Mucosa of rectum (tissue), 2 donors: ENCODE measurements around the gene DPY19L1.
"Not testable (repeated sequence)": the region's sequence is repeated elsewhere in the genome, so short reads cannot be mapped to it uniquely, and the experiment has no call there.

Experiments used
- H3K27ac ChIP-seq, 2 donors: one replicate each; pipeline ENCODE4 v1.7.0; 2013; ENCODE audit warnings: inconsistent platforms in 2 of 2, low read depth in 2 of 2, low read length in 2 of 2
- H3K27me3 ChIP-seq, 2 donors: one replicate each; pipeline ENCODE4 v1.7.0; 2013; ENCODE audit warnings: low read length in 2 of 2; ENCODE audit not compliant: control insufficient read depth in 2 of 2, insufficient read depth in 2 of 2
- H3K36me3 ChIP-seq, 2 donors: one replicate each; pipeline ENCODE4 v1.7.0; 2013; ENCODE audit warnings: low read length in 2 of 2; ENCODE audit not compliant: control insufficient read depth in 2 of 2, insufficient read depth in 2 of 2
- H3K4me1 ChIP-seq, 2 donors: one replicate each; pipeline ENCODE4 v1.7.0; 2013; ENCODE audit warnings: low read length in 2 of 2, mild to moderate bottlenecking in 1 of 2; ENCODE audit not compliant: control insufficient read depth in 2 of 2, insufficient read depth in 2 of 2
- H3K4me3 ChIP-seq, 2 donors: one replicate each; pipeline ENCODE4 v1.7.0; 2013; ENCODE audit warnings: low read length in 2 of 2
- H3K9ac ChIP-seq, 2 donors: one replicate each; pipeline ENCODE4 v1.7.0; 2013; ENCODE audit warnings: low read length in 2 of 2, low read depth in 1 of 2, mild to moderate bottlenecking in 1 of 2
- H3K9me3 ChIP-seq, 2 donors: one replicate each; pipeline ENCODE4 v1.7.0; 2013; ENCODE audit warnings: low read length in 2 of 2; ENCODE audit not compliant: control insufficient read depth in 2 of 2
- donor health status: healthy.
- donor health status: Normal muscosa, but diverticular disease.

Gene DPY19L1

GRCh38 chr7:35037211-35037525 lies at the start of gene DPY19L1:
Gene DPY19L1 (minus strand): TSS chr7:35037485. CDS start chr7:35037394, 91 bp downstream.
- Histone ChIP-seq H3K36me3 (no peaks in the 10 kb centered on the region), H3K9ac (peak within 1 kb of the TSS; percentile 77), H3K9me3 (no peaks in the 10 kb centered on the region), H3K4me1 (peaks cover 18 to 22% of the 10 kb centered on the region in 2 donors), H3K27me3 (no peaks in the 10 kb centered on the region), H3K27ac (peak within 1 kb of the TSS; percentile 87 to 93), H3K4me3 (peak within 1 kb of the TSS; percentile 75 to 84)

GRCh38 chr7:35079517-35079916 lies 42.2 kb upstream of the DPY19L1 start:
- not testable (repeated sequence) for H3K36me3 ChIP-seq, H3K27me3 ChIP-seq, H3K4me3 ChIP-seq, H3K4me1 ChIP-seq, H3K27ac ChIP-seq, H3K9me3 ChIP-seq, H3K9ac ChIP-seq

GRCh38 chr7:35074008-35074407 lies 36.7 kb upstream of the DPY19L1 start:
- not testable (repeated sequence) for H3K27me3 ChIP-seq, H3K36me3 ChIP-seq, H3K4me1 ChIP-seq, H3K9ac ChIP-seq, H3K27ac ChIP-seq, H3K9me3 ChIP-seq, H3K4me3 ChIP-seq

GRCh38 chr7:35072950-35073827 lies 35.9 kb upstream of the DPY19L1 start:
- not testable (repeated sequence) for H3K9me3 ChIP-seq, H3K27me3 ChIP-seq, H3K4me1 ChIP-seq, H3K4me3 ChIP-seq, H3K9ac ChIP-seq, H3K36me3 ChIP-seq, H3K27ac ChIP-seq

GRCh38 chr7:35069084-35069483 lies 31.8 kb upstream of the DPY19L1 start:
- H3K4me1 ChIP-seq, H3K27ac ChIP-seq, H3K36me3 ChIP-seq, H3K9ac ChIP-seq, H3K9me3 ChIP-seq, H3K4me3 ChIP-seq, H3K27me3 ChIP-seq: not testable (repeated sequence)

GRCh38 chr7:35065382-35065781 lies 28.1 kb upstream of the DPY19L1 start:
- not testable (repeated sequence) for H3K36me3 ChIP-seq, H3K4me1 ChIP-seq, H3K4me3 ChIP-seq, H3K9me3 ChIP-seq, H3K27me3 ChIP-seq, H3K9ac ChIP-seq, H3K27ac ChIP-seq

GRCh38 chr7:35058571-35058970 lies 21.3 kb upstream of the DPY19L1 start:
- H3K27me3 ChIP-seq, H3K9me3 ChIP-seq: not testable (repeated sequence)

GRCh38 chr7:35057505-35058451 lies 20.5 kb upstream of the DPY19L1 start:
- H3K9ac ChIP-seq, H3K27ac ChIP-seq, H3K4me1 ChIP-seq, H3K4me3 ChIP-seq, H3K9me3 ChIP-seq, H3K36me3 ChIP-seq, H3K27me3 ChIP-seq: not testable (repeated sequence)

More at GRCh38 chr7:35058571-35058970, 21.3 kb upstream of the DPY19L1 start:
- H3K4me3 ChIP-seq, H3K4me1 ChIP-seq, H3K9ac ChIP-seq, H3K27ac ChIP-seq, H3K36me3 ChIP-seq: not testable (repeated sequence)

- H3K9me3 ChIP-seq, H3K4me3 ChIP-seq, H3K4me1 ChIP-seq, H3K27me3 ChIP-seq, H3K36me3 ChIP-seq, H3K9ac ChIP-seq, H3K27ac ChIP-seq: not testable (repeated sequence)
Measured at GRCh38 chr7:35055733-35056132, 18.4 kb upstream of the DPY19L1 start.

- not testable (repeated sequence) for H3K36me3 ChIP-seq, H3K9ac ChIP-seq, H3K27ac ChIP-seq, H3K4me1 ChIP-seq, H3K27me3 ChIP-seq, H3K9me3 ChIP-seq, H3K4me3 ChIP-seq
Measured at GRCh38 chr7:35053488-35054175, 16.3 kb upstream of the DPY19L1 start.
